K562 (cell line): ENCODE data around the gene KMT2A. TPM values are rescaled to one million over a fixed set of nuclear protein-coding genes. Genes with fewer than 3 reads are reported as not detected.
"Not testable (repeated sequence)": the region's sequence is repeated elsewhere in the genome, so short reads cannot be mapped to it uniquely, and the experiment has no call there.

Source experiments
- ATAC-seq: fragments of 200-7000 bp; cut with Tn5 transposase; 3 replicates; pipeline ENCODE4 v1.9.1; 2020; ENCODE audit warnings: moderate library complexity
- BruUV-seq: library from RNA; stranded (reverse); fragments of 400-500 nt; replicated peaks from 2 replicates; lab custom pipeline; 2021; lab: Mats Ljungman, UMichigan
- CTCF ChIA-PET: fragments of 300-600 bp; formaldehyde crosslinking; extraction: SDS; loops from one replicate; lab custom pipeline; 2021; ENCODE audit warnings: low intra/inter-chr PET ratio; lab: Yijun Ruan, JAX
- POLR2A ChIA-PET: fragments of 300-600, 350-650 bp; sonication (Branson Sonifier 250); formaldehyde crosslinking; extraction: SDS; loops from one replicate; lab custom pipeline; 2021; ENCODE audit warnings: antibody characterized with exemption, inconsistent platforms; lab: Yijun Ruan, JAX
- DNase-seq, 4 experiments: peaks; one replicate each; pipeline versions ENCODE4 v3.0.0 to v3.0.0-alpha.2; 2011 to 2018; ENCODE audit warnings: low spot score in 3 of 4, mixed read lengths in 3 of 4; ENCODE audit errors: extremely low read depth in 1 of 4
- FAIRE-seq: peaks from 2 replicates; lab custom pipeline; 2011; peaks lifted over from hg19 to GRCh38; lab: Jason Lieb, UNC
- H2AFZ ChIP-seq: 2 replicates; pipeline ENCODE4 v1.6.0; 2011; ENCODE audit warnings: low read depth, low read length, control low read depth, inconsistent platforms
- H3K27ac ChIP-seq: fragments of 200-600 bp; 3 replicates; pipeline ENCODE4 v1.8.0; 2011; ENCODE audit warnings: low read depth, mild to moderate bottlenecking, control low read depth, inconsistent platforms, low read length, moderate library complexity, mixed read lengths; ENCODE audit errors: extremely low read depth
- H3K27me3 ChIP-seq, 2 experiments: fragments of 300-600 bp in 1 of 2; 2 replicates in 1 of 2; 3 replicates in 1 of 2; pipeline versions ENCODE4 v1.6.0 to v1.8.0; 2011; ENCODE audit warnings: inconsistent platforms in 2 of 2, low read length in 2 of 2, mild to moderate bottlenecking in 1 of 2, mixed read lengths in 1 of 2, moderate library complexity in 1 of 2; ENCODE audit not compliant: control insufficient read depth in 2 of 2, insufficient read depth in 2 of 2
- H3K36me3 ChIP-seq: fragments of 300-600 bp; 3 replicates; pipeline ENCODE4 v1.8.0; 2011; ENCODE audit warnings: mild to moderate bottlenecking, low read length, inconsistent platforms; ENCODE audit not compliant: control insufficient read depth, insufficient read depth
- H3K4me1 ChIP-seq, 2 experiments: fragments of 200-600 bp in 1 of 2; replicated peaks in 1 of 2; 2 replicates in 1 of 2; 3 replicates in 1 of 2; pipeline versions ENCODE4 v1.5.1 to v1.8.0; 2011; ENCODE audit warnings: inconsistent platforms in 2 of 2, low read length in 2 of 2, mild to moderate bottlenecking in 1 of 2, mixed read lengths in 1 of 2, moderate library complexity in 1 of 2; ENCODE audit not compliant: control insufficient read depth in 2 of 2, insufficient read depth in 2 of 2
- H3K4me2 ChIP-seq: 2 replicates; pipeline ENCODE4 v1.6.1; 2011; ENCODE audit warnings: low read length, control low read depth, inconsistent platforms, mixed read lengths; ENCODE audit not compliant: insufficient read depth
- H3K4me3 ChIP-seq: fragments of 200-600 bp; sonication (generic), shearing (Covaris generic); 2 replicates; pipeline ENCODE4 v1.5.1; 2016; ENCODE audit warnings: control low read depth, inconsistent platforms
- H3K79me2 ChIP-seq: fragments of 200-600 bp; 3 replicates; pipeline ENCODE4 v1.8.0; 2011; ENCODE audit warnings: low read length, inconsistent platforms; ENCODE audit not compliant: control insufficient read depth, insufficient read depth
- H3K9ac ChIP-seq, 2 experiments: 2 replicates each; pipeline versions ENCODE4 v1.6.0 to v1.6.1; 2011; ENCODE audit warnings: low read depth in 2 of 2, low read length in 2 of 2, control low read depth in 1 of 2, inconsistent platforms in 1 of 2, mild to moderate bottlenecking in 1 of 2, mixed read lengths in 1 of 2; ENCODE audit not compliant: insufficient read depth in 1 of 2
- H3K9me1 ChIP-seq: one replicate; pipeline ENCODE4 v1.6.0; 2011; ENCODE audit warnings: inconsistent platforms, mild to moderate bottlenecking, low read length, moderate library complexity; ENCODE audit not compliant: control insufficient read depth, insufficient read depth
- H3K9me3 ChIP-seq: replicated peaks from 2 replicates; pipeline ENCODE4 v1.5.1; 2011; ENCODE audit warnings: low read depth, low read length, inconsistent platforms; ENCODE audit not compliant: control insufficient read depth, insufficient read depth
- H4K20me1 ChIP-seq: replicated peaks from 2 replicates; pipeline ENCODE4 v1.6.1; 2011; ENCODE audit warnings: low read length, inconsistent platforms, mixed read lengths; ENCODE audit not compliant: control insufficient read depth, insufficient read depth
- KDM1A ChIP-seq, 2 experiments: fragments of 450-650 bp; IDR thresholded peaks; 2 replicates each; pipeline ENCODE4 v1.6.1; 2016; ENCODE audit warnings: mild to moderate bottlenecking in 2 of 2
- TFAP4 ChIP-seq: sonication (generic); formaldehyde crosslinking; IDR thresholded peaks from 2 replicates; pipeline ENCODE4 v1.8.0; 2022; ENCODE audit warnings: missing genetic modification reagents, mild to moderate bottlenecking, moderate library complexity, borderline replicate concordance
- ZBTB11 ChIP-seq, 3 experiments: fragments of 200-800 bp in 1 of 3; fragments of 250-450 bp in 1 of 3; fragments of 450-650 bp in 1 of 3; sonication (Bioruptor Pico) in 1 of 3; sonication (Bioruptor generic) in 1 of 3; formaldehyde crosslinking in 1 of 3; IDR thresholded peaks; 2 replicates each; pipeline versions ENCODE4 v1.6.1 to v1.8.0; 2016 to 2022; ENCODE audit warnings: mild to moderate bottlenecking in 2 of 3, missing genetic modification characterization in 2 of 3, missing compliant biosample characterization in 1 of 3, moderate library complexity in 1 of 3
- ZNF146 ChIP-seq: IDR thresholded peaks from one replicate; pipeline ENCODE4 v1.6.1; 2018; ENCODE audit warnings: missing compliant biosample characterization; ENCODE audit not compliant: unreplicated experiment
- WGBS: fragments of 100-300 bp; shearing (Covaris generic); methylation state at CpG from one replicate; pipeline ENCODE4 v1.1.6; 2016; ENCODE audit warnings: low coverage, mixed read lengths; ENCODE audit not compliant: insufficient coverage; ENCODE audit errors: missing lambda C conversion rate; 5-methylcytosine and 5-hydroxymethylcytosine counted together
- in situ Hi-C: fragments of 300-500 bp; cut with MboI; formaldehyde crosslinking; loops from 4 replicates; pipeline ENCODE4 v1.15.0; 2018; ENCODE audit warnings: inconsistent platforms, mixed read lengths
- intact Hi-C: fragments of 100-400 bp; cut with micrococcal nuclease; formaldehyde crosslinking; loops from 2 replicates; pipeline ENCODE4 v1.14.2; 2022
- polyA plus RNA-seq, 8 experiments: library from polyadenylated mRNA; depleted of rRNA in 4 of 8; stranded (reverse) in 5 of 8; unstranded in 3 of 8; fragments of >200 nt; fragmentation: Nextera tagmentation in 2 of 8; fragmentation: Illumina TruSeq in 1 of 8; extraction: Ambion mirVana in 2 of 8; extraction: Trizol in 1 of 8; gene quantifications; 2 replicates each; pipeline versions ENCODE4 v1.2.1 to v1.2.3, GENCODE V29; 2011 to 2014; ENCODE audit warnings: inconsistent platforms in 1 of 8, missing spikeins in 1 of 8
- total RNA-seq, 7 experiments: library from RNA; depleted of rRNA in 6 of 7; stranded (reverse); fragments of >200 nt in 6 of 7; fragmentation: Illumina TruSeq in 2 of 7; extraction: Trizol in 2 of 7; gene quantifications; 2 replicates each; pipeline versions ENCODE4 v1.2.1 to v1.2.3, GENCODE V29; 2011 to 2021; ENCODE audit warnings: low replicate concordance in 1 of 7

Gene KMT2A
- total and polyA plus RNA-seq, 9 of the 15 experiments (the other 6 are each of a cell fraction or from before 2014, with no cell fraction given) = 9.6 to 59.9 (median 32.6) TPM

- H3K4me1 ChIP-seq = peaks cover 4 to 20% of the 10 kb centered on the region in 2 experiments; a peak in 3 of 5 replicates
- FAIRE-seq, ATAC-seq, BruUV-seq, H3K79me2 ChIP-seq, H3K27me3 ChIP-seq, H4K20me1 ChIP-seq, intact Hi-C loops, H3K36me3 ChIP-seq, H3K27ac ChIP-seq, H3K4me3 ChIP-seq, H2AFZ ChIP-seq, in situ Hi-C loops, DNase-seq, H3K9me1 ChIP-seq, H3K9ac ChIP-seq, POLR2A ChIA-PET, H3K4me2 ChIP-seq, H3K9me3 ChIP-seq: not testable (repeated sequence)
- TF ChIP-seq ZNF146 (CRISPR knock-in tag) (peak; percentile 82), KDM1A (IDR thresholded peaks at IDR 0.05) (peak; percentile 11 to 52; a peak in 1 of 4 replicates)
- CTCF ChIA-PET = interaction anchor here (0.7 kb wide), 1 partner anchor 250 kb away, joined by 3 read pairs; no protein-coding TSS in a partner anchor
These were observed 19.4 kb upstream of the KMT2A start for GRCh38 chr11:118416900-118417299.

- Histone ChIP-seq H3K27ac (no peak overlapping the region), H3K4me2 (no peak overlapping the region), H4K20me1 (no peaks in the 10 kb centered on the region), H3K4me1 (peaks cover 4 to 20% of the 10 kb centered on the region in 2 experiments; a peak in 3 of 5 replicates), H3K36me3 (no peaks in the 10 kb centered on the region), H3K9me1 (no peaks in the 10 kb centered on the region), H3K9ac (no peak overlapping the region), H2AFZ (peak overlapping the region; percentile 11; the same call in 1 of the 2 replicates), H3K4me3 (no peak overlapping the region), H3K9me3 (no peaks in the 10 kb centered on the region), H3K27me3 (no peaks in the 10 kb centered on the region), H3K79me2 (no peaks in the 10 kb centered on the region)
- 54% methylated on average over 4 of the region's 4 CpGs for WGBS
- TF ChIP-seq TFAP4 (CRISPR knock-in tag) (no peak), ZBTB11 (CRISPR knock-in tag; IDR thresholded peaks at IDR 0.05) (0 out of 6 replicates have a peak, but pooled peaks of 1 of the 3 experiments have one; percentile 37)
- FAIRE-seq (no peak), ATAC-seq (no peak), DNase-seq (no peak)
- CTCF ChIA-PET = no interaction called here
- in situ Hi-C loops (no loop called here), intact Hi-C loops (no loop called here)
- BruUV-seq = no TSS peak
- POLR2A ChIA-PET = interaction anchor here (0.5 to 1.1 kb wide), 3 partner anchors 17 to 144 kb away, joined by 3 read pairs; no protein-coding TSS in a partner anchor
These were observed 18.5 kb upstream of the KMT2A start for GRCh38 chr11:118417801-118418200.
